PC-9 (cell line): ENCODE results near the gene MACROH2A2. TPM values are rescaled to one million over a fixed set of nuclear protein-coding genes. Genes with fewer than 3 reads are reported as not detected.

Experiments
- BruUV-seq: library from RNA; stranded (reverse); fragments of 400-500 nt; replicated peaks from 2 replicates; lab custom pipeline; 2021; lab: Mats Ljungman, UMichigan
- CTCF ChIA-PET: fragments of 300-600 bp; sonication (Branson Sonifier 250); formaldehyde crosslinking; loops from one replicate; lab custom pipeline; 2022; ENCODE audit warnings: antibody characterized with exemption; lab: Charles Lee
- POLR2A ChIA-PET: fragments of 300-600 bp; sonication (Branson Sonifier 250); formaldehyde crosslinking; loops from one replicate; lab custom pipeline; 2022; ENCODE audit warnings: antibody characterized with exemption; ENCODE audit not compliant: unreplicated experiment; lab: Charles Lee
- DNase-seq, 2 experiments: peaks; one replicate each; pipeline versions ENCODE4 v3.0.0 to v3.0.0-alpha.2; 2015 to 2022; ENCODE audit warnings: mixed read lengths in 1 of 2
- H2AFZ ChIP-seq: fragments of 200-600 bp; sonication (generic); 2 replicates; pipeline ENCODE4 v1.8.1; 2017; ENCODE audit warnings: antibody characterized with exemption
- H3F3A ChIP-seq: fragments of 200-600 bp; sonication (generic); 2 replicates; pipeline ENCODE4 v1.8.1; 2017; ENCODE audit warnings: antibody characterized with exemption, mild to moderate bottlenecking, low read depth; ENCODE audit not compliant: insufficient read depth
- H3K27ac ChIP-seq: fragments of 200-600 bp; sonication (generic); 2 replicates; pipeline ENCODE4 v1.6.1; 2016; ENCODE audit warnings: mixed run types
- H3K27me3 ChIP-seq: fragments of 200-600 bp; sonication (generic); 2 replicates; pipeline ENCODE4 v1.6.1; 2016; ENCODE audit warnings: low read depth, mixed run types; ENCODE audit not compliant: insufficient read depth
- H3K36me3 ChIP-seq: fragments of 200-600 bp; sonication (generic); 2 replicates; pipeline ENCODE4 v1.6.1; 2016; ENCODE audit warnings: low read depth, mixed run types
- H3K4me1 ChIP-seq: fragments of 200-600 bp; sonication (generic); replicated peaks from 2 replicates; pipeline ENCODE4 v1.6.1; 2016; ENCODE audit warnings: mixed run types; ENCODE audit not compliant: insufficient read depth
- H3K4me2 ChIP-seq: fragments of 200-600 bp; sonication (generic); 2 replicates; pipeline ENCODE4 v1.6.1; 2017; ENCODE audit warnings: mixed run types
- H3K4me3 ChIP-seq: fragments of 200-600 bp; sonication (generic); 2 replicates; pipeline ENCODE4 v1.6.1; 2016; ENCODE audit warnings: mixed run types
- H3K79me2 ChIP-seq: fragments of 200-600 bp; sonication (generic); 2 replicates; pipeline ENCODE4 v1.6.1; 2017; ENCODE audit warnings: low read depth, mixed run types
- H3K9me2 ChIP-seq: fragments of 200-600 bp; sonication (generic); 2 replicates; pipeline ENCODE4 v1.8.1; 2017; ENCODE audit warnings: mild to moderate bottlenecking; ENCODE audit not compliant: insufficient read depth
- H3K9me3 ChIP-seq: fragments of 200-600 bp; sonication (generic); 2 replicates; pipeline ENCODE4 v1.8.1; 2016; ENCODE audit warnings: low read depth; ENCODE audit not compliant: insufficient read depth
- H4K20me1 ChIP-seq: fragments of 200-600 bp; sonication (generic); 2 replicates; pipeline ENCODE4 v1.8.1; 2017; ENCODE audit not compliant: insufficient read depth
- CTCF ChIP-seq: fragments of 200-600 bp; sonication (generic); conservative IDR thresholded peaks from 2 replicates; pipeline ENCODE4 v1.6.1; 2017; ENCODE audit warnings: mixed run types, antibody characterized with exemption, mild to moderate bottlenecking, moderate library complexity
- EZH2 ChIP-seq: fragments of 200-600 bp; sonication (generic); IDR thresholded peaks from 2 replicates; pipeline ENCODE4 v1.8.0; 2017; ENCODE audit warnings: antibody characterized with exemption, low read depth
- intact Hi-C: fragments of 100-400 bp; cut with micrococcal nuclease; formaldehyde crosslinking; loops from one replicate; pipeline ENCODE4 v1.10.0; 2022; ENCODE audit not compliant: unreplicated experiment
- total RNA-seq: library from RNA; stranded (reverse); gene quantifications from 2 replicates; pipeline ENCODE4 v1.2.3, GENCODE V29; 2021

Gene MACROH2A2
- total RNA-seq, 1 experiment from 2014 or later = not detected

GRCh38 chr10:70085975-70086613 is 33.4 kb downstream of the MACROH2A2 start:
- POLR2A ChIA-PET = no interaction called here
- no peak overlapping the region for H3K27ac ChIP-seq

GRCh38 chr10:70087616-70088307 is 35.1 kb downstream of the MACROH2A2 start:
- Histone ChIP-seq H3K36me3 (no peaks in the 10 kb centered on the region), H3K9me2 (no peaks in the 10 kb centered on the region), H3K4me1 (no peaks in the 10 kb centered on the region), H3K27me3 (no peaks in the 10 kb centered on the region), H3K79me2 (no peaks in the 10 kb centered on the region), H2AFZ (no peak overlapping the region), H3K9me3 (no peaks in the 10 kb centered on the region), H3F3A (no peaks in the 10 kb centered on the region), H4K20me1 (no peaks in the 10 kb centered on the region), H3K27ac (no peak overlapping the region), H3K4me3 (no peak overlapping the region), H3K4me2 (no peak overlapping the region)
- TF ChIP-seq CTCF = no peak
- TF ChIP-seq EZH2 = no peak
- intact Hi-C loops = no loop called here
- BruUV-seq = no TSS peak
- CTCF ChIA-PET = no interaction called here
- no peak for DNase-seq
- POLR2A ChIA-PET = no interaction called here

More at GRCh38 chr10:70085975-70086613, 33.4 kb downstream of the MACROH2A2 start:
- DNase-seq = no peak
- Histone ChIP-seq H3K9me2 (no peaks in the 10 kb centered on the region), H3F3A (no peaks in the 10 kb centered on the region), H3K9me3 (no peaks in the 10 kb centered on the region), H2AFZ (no peak overlapping the region), H4K20me1 (no peaks in the 10 kb centered on the region), H3K4me3 (no peak overlapping the region), H3K4me2 (no peak overlapping the region), H3K36me3 (no peaks in the 10 kb centered on the region), H3K4me1 (no peaks in the 10 kb centered on the region), H3K79me2 (no peaks in the 10 kb centered on the region), H3K27me3 (no peaks in the 10 kb centered on the region)
- no TSS peak for BruUV-seq
- CTCF ChIA-PET = no interaction called here
- TF ChIP-seq CTCF (no peak), EZH2 (no peak)
- intact Hi-C loops = no loop called here

- intact Hi-C loops = no loop called here
- H3K4me3 ChIP-seq = no peak overlapping the region
- H3K27me3 ChIP-seq = no peaks in the 10 kb centered on the region
- no peak for DNase-seq
- no peaks in the 10 kb centered on the region for H3K4me1 ChIP-seq
- H3F3A ChIP-seq = no peaks in the 10 kb centered on the region
- no peak overlapping the region for H3K4me2 ChIP-seq
- no peaks in the 10 kb centered on the region for H3K79me2 ChIP-seq
- H3K9me2 ChIP-seq = no peaks in the 10 kb centered on the region
- no peak for TF ChIP-seq EZH2
- no peak for TF ChIP-seq CTCF
- H4K20me1 ChIP-seq = no peaks in the 10 kb centered on the region
- ChIA-PET CTCF (no interaction called here), POLR2A (no interaction called here)
- no peaks in the 10 kb centered on the region for H3K9me3 ChIP-seq
- no peaks in the 10 kb centered on the region for H3K36me3 ChIP-seq
- no TSS peak for BruUV-seq
- H2AFZ ChIP-seq = no peak overlapping the region
- H3K27ac ChIP-seq = no peak overlapping the region
These were observed 35.7 kb downstream of the MACROH2A2 start for GRCh38 chr10:70088308-70088698.
